ENCODE measurements around the gene IGFN1. TPM values are rescaled to one million over a fixed set of nuclear protein-coding genes. Genes with fewer than 3 reads are reported as not detected.

IGFN1 gene
- total RNA-seq, 2 experiments from 2014 or later: not detected

GRCh38 chr1:201206176-201206575 lies 15.6 kb downstream of the IGFN1 start:
- DNase-seq: no peak
- no peaks in the 10 kb centered on the region for H3K9me3 ChIP-seq (ENCODE audit: control insufficient read depth in 1 of 2, insufficient read depth in 1 of 2, low read length in 2 of 2)
- no peaks in the 10 kb centered on the region for H3K36me3 ChIP-seq (ENCODE audit: insufficient read depth, low read length)
- H3K27ac ChIP-seq (ENCODE audit: low read depth in 1 of 2, low read length in 2 of 2): no peak overlapping the region
- intact Hi-C loops (cut with DNase I, micrococcal nuclease): no loop called here
- H3K27me3 ChIP-seq (ENCODE audit: control insufficient read depth in 1 of 2, insufficient read depth in 2 of 2, low read length in 2 of 2): peaks cover 0 to 8% of the 10 kb centered on the region in 2 experiments
- CTCF ChIA-PET: no interaction called here
- no peak overlapping the region for H3K4me3 ChIP-seq (ENCODE audit: low read length)
- Mint-ChIP-seq H3K4me1 (ENCODE audit: low read depth) (no peaks in the 10 kb centered on the region), H3K27me3 (peaks cover 30% of the 10 kb centered on the region), H3K4me3 (no peak overlapping the region), H3K9me3 (no peaks in the 10 kb centered on the region), H3K27ac (no peak overlapping the region), H3K36me3 (ENCODE audit: low read depth) (no peaks in the 10 kb centered on the region)
- no peak for ATAC-seq (ENCODE audit: poor library complexity)
- no peak for TF ChIP-seq CTCF (IDR thresholded peaks at IDR 0.05)
- H3K4me1 ChIP-seq (ENCODE audit: insufficient read depth, low read length): no peaks in the 10 kb centered on the region
- POLR2A ChIA-PET: no interaction called here

GRCh38 chr1:201207046-201207445 lies 16.4 kb downstream of the IGFN1 start:
- Mint-ChIP-seq H3K27ac (no peak overlapping the region), H3K4me1 (ENCODE audit: low read depth) (no peaks in the 10 kb centered on the region), H3K36me3 (ENCODE audit: low read depth) (no peaks in the 10 kb centered on the region), H3K27me3 (peaks cover 38% of the 10 kb centered on the region), H3K4me3 (no peak overlapping the region), H3K9me3 (no peaks in the 10 kb centered on the region)
- Histone ChIP-seq H3K4me3 (ENCODE audit: low read length) (no peak overlapping the region), H3K36me3 (ENCODE audit: insufficient read depth, low read length) (no peaks in the 10 kb centered on the region), H3K27ac (ENCODE audit: low read depth in 1 of 2, low read length in 2 of 2) (no peak overlapping the region), H3K27me3 (ENCODE audit: control insufficient read depth in 1 of 2, insufficient read depth in 2 of 2, low read length in 2 of 2) (peaks cover 0 to 15% of the 10 kb centered on the region in 2 experiments), H3K9me3 (ENCODE audit: control insufficient read depth in 1 of 2, insufficient read depth in 1 of 2, low read length in 2 of 2) (no peaks in the 10 kb centered on the region), H3K4me1 (ENCODE audit: insufficient read depth, low read length) (no peaks in the 10 kb centered on the region)
- ChIA-PET POLR2A (no interaction called here), CTCF (no interaction called here)
- intact Hi-C loops (cut with DNase I, micrococcal nuclease): no loop called here
- TF ChIP-seq CTCF (IDR thresholded peaks at IDR 0.05): no peak
- no peak for ATAC-seq (ENCODE audit: poor library complexity)
- no peak for DNase-seq

GRCh38 chr1:201208236-201208635 lies 17.6 kb downstream of the IGFN1 start:
- Histone ChIP-seq H3K4me1 (ENCODE audit: insufficient read depth, low read length) (no peaks in the 10 kb centered on the region), H3K27ac (ENCODE audit: low read depth in 1 of 2, low read length in 2 of 2) (no peak overlapping the region), H3K27me3 (ENCODE audit: control insufficient read depth in 1 of 2, insufficient read depth in 2 of 2, low read length in 2 of 2) (peaks cover 0 to 15% of the 10 kb centered on the region in 2 experiments), H3K9me3 (ENCODE audit: control insufficient read depth in 1 of 2, insufficient read depth in 1 of 2, low read length in 2 of 2) (no peaks in the 10 kb centered on the region), H3K4me3 (ENCODE audit: low read length) (no peak overlapping the region), H3K36me3 (ENCODE audit: insufficient read depth, low read length) (no peaks in the 10 kb centered on the region)
- no peak for TF ChIP-seq CTCF (IDR thresholded peaks at IDR 0.05)
- Mint-ChIP-seq H3K4me1 (ENCODE audit: low read depth) (no peaks in the 10 kb centered on the region), H3K36me3 (ENCODE audit: low read depth) (no peaks in the 10 kb centered on the region), H3K27me3 (peaks cover 45% of the 10 kb centered on the region), H3K9me3 (no peaks in the 10 kb centered on the region), H3K4me3 (no peak overlapping the region), H3K27ac (no peak overlapping the region)
- intact Hi-C loops (cut with DNase I, micrococcal nuclease): no loop called here
- CTCF ChIA-PET: no interaction called here
- POLR2A ChIA-PET: no interaction called here
- ATAC-seq (ENCODE audit: poor library complexity): no peak
- DNase-seq: no peak

All from CD4-positive, alpha-beta T cell (primary cell).